ENCODE measurements around the gene SLC35F5. TPM values are rescaled to one million over a fixed set of nuclear protein-coding genes. Genes with fewer than 3 reads are reported as not detected.

SLC35F5 gene
- total RNA-seq, 1 experiment from 2014 or later, result 14.3 TPM

GRCh38 chr2:113770929-113771328 lies 14.5 kb upstream of the SLC35F5 start:
- Histone ChIP-seq H3K36me3 (ENCODE audit: control insufficient read depth in 1 of 2, insufficient read depth in 2 of 2, low read length in 2 of 2) (no peaks in the 10 kb centered on the region), H2AFZ (ENCODE audit: low read depth, low read length, poor library complexity, severe bottlenecking) (no peak overlapping the region), H3K27me3 (ENCODE audit: insufficient read depth, low read length) (no peaks in the 10 kb centered on the region), H3K9ac (ENCODE audit: low read length) (no peak overlapping the region), H4K20me1 (ENCODE audit: insufficient read depth) (no peaks in the 10 kb centered on the region), H3K9me2 (ENCODE audit: insufficient read depth) (no peaks in the 10 kb centered on the region), H3K4me3 (replicated peaks in 1 of 2; ENCODE audit: low read depth in 1 of 2, low read length in 2 of 2) (no peak overlapping the region), H3K9me3 (ENCODE audit: control insufficient read depth in 1 of 2, insufficient read depth in 1 of 2, low read depth in 1 of 2, low read length in 2 of 2) (no peaks in the 10 kb centered on the region), H3K79me2 (ENCODE audit: insufficient read depth, low read length) (no peaks in the 10 kb centered on the region), H3K4me2 (ENCODE audit: low read length) (no peak overlapping the region), H3K27ac (ENCODE audit: low read depth, low read length) (no peak overlapping the region), H3K4me1 (ENCODE audit: control insufficient read depth in 1 of 2, insufficient read depth in 2 of 2, low read length in 2 of 2) (no peaks in the 10 kb centered on the region)
- BruUV-seq (replicated peaks), result no TSS peak
- RAD21 ChIA-PET (ENCODE audit: low non-redundant PET in 1 of 2, low total read pairs in 2 of 2, uncharacterized antibody in 2 of 2, unreplicated experiment in 2 of 2), result no interaction called here
- intact Hi-C loops (cut with micrococcal nuclease), result no loop called here
- DNase-seq (ENCODE audit: low read depth, low spot score) (no peak), ATAC-seq (no peak)
- POLR2A ChIA-PET, result no interaction called here
- CTCF ChIA-PET, result no interaction called here
- TF ChIP-seq TCF7L2 (IDR thresholded peaks at IDR 0.05; ENCODE audit: borderline replicate concordance, extremely low read depth, insufficient read depth, insufficient read length) (no peak), ZFX (IDR thresholded peaks at IDR 0.05) (no peak), SRF (IDR thresholded peaks at IDR 0.05; ENCODE audit: low read depth) (no peak), EGR1 (IDR thresholded peaks at IDR 0.05; ENCODE audit: low read depth) (no peak), EZH2 (IDR thresholded peaks at IDR 0.05) (no peak), ZNF274 (IDR thresholded peaks at IDR 0.05; ENCODE audit: low read depth, low read length) (no peak), JUND (IDR thresholded peaks at IDR 0.05) (no peak), REST (IDR thresholded peaks at IDR 0.05; ENCODE audit: low read depth) (no peak), MAX (IDR thresholded peaks at IDR 0.05) (no peak), POLR2AphosphoS5 (IDR thresholded peaks at IDR 0.05; ENCODE audit: low read depth, low read length) (no peak), SP1 (IDR thresholded peaks at IDR 0.05; ENCODE audit: low read depth) (no peak), POLR2A (IDR thresholded peaks at IDR 0.05; ENCODE audit: borderline replicate concordance, extremely low read depth, insufficient read depth, insufficient read length) (no peak), YY1 (IDR thresholded peaks at IDR 0.05; ENCODE audit: extremely low read depth, insufficient replicate concordance, low read depth, low read length) (no peak), FOSL1 (IDR thresholded peaks at IDR 0.05; ENCODE audit: low read depth) (no peak), CTCF (IDR thresholded peaks at IDR 0.05 in 2 of 3, conservative IDR thresholded peaks at IDR 0.05 in 1 of 3; ENCODE audit: borderline replicate concordance in 1 of 3, insufficient read depth in 1 of 3, low read depth in 2 of 3, low read length in 2 of 3) (no peak), EZH2phosphoT487 (IDR thresholded peaks at IDR 0.05; ENCODE audit: borderline replicate concordance) (no peak)
